HK-2 (cell line): ENCODE measurements around the gene PCP4.

Experiments used
- DNase-seq: peaks from one replicate; pipeline ENCODE4 v3.0.0-alpha.2; 2018; ENCODE audit not compliant: unreplicated experiment

Gene PCP4

GRCh38 chr21:39867198-39867650 is at the start of gene PCP4:
PCP4 (plus strand) TSS chr21:39867438; CDS start chr21:39867502, 64 bp downstream.
- peak; percentile 55 for DNase-seq

GRCh38 chr21:39818557-39818956 is 48.7 kb upstream of the PCP4 start:
- no peak for DNase-seq

GRCh38 chr21:39822042-39822441 is 45.2 kb upstream of the PCP4 start:
- no peak for DNase-seq

GRCh38 chr21:39825250-39825649 is 42.0 kb upstream of the PCP4 start:
- DNase-seq: no peak

- no peak for DNase-seq
Measured at GRCh38 chr21:39834543-39834942, 32.7 kb upstream of the PCP4 start.

- DNase-seq: peak; percentile 9
Measured at GRCh38 chr21:39837861-39838359, 29.3 kb upstream of the PCP4 start.

GRCh38 chr21:39840373-39841097 is 26.7 kb upstream of the PCP4 start:
- no peak for DNase-seq

- DNase-seq: no peak
Measured at GRCh38 chr21:39842741-39843459, 24.3 kb upstream of the PCP4 start.

GRCh38 chr21:39843483-39843882 is 23.8 kb upstream of the PCP4 start:
- DNase-seq: no peak

- DNase-seq: no peak
Measured at GRCh38 chr21:39843916-39844315, 23.3 kb upstream of the PCP4 start.

- no peak for DNase-seq
Measured at GRCh38 chr21:39845571-39846130, 21.6 kb upstream of the PCP4 start.

- no peak for DNase-seq
Measured at GRCh38 chr21:39847877-39848276, 19.4 kb upstream of the PCP4 start.

- DNase-seq: no peak
Measured at GRCh38 chr21:39849014-39849655, 18.1 kb upstream of the PCP4 start.

GRCh38 chr21:39850333-39850732 is 16.9 kb upstream of the PCP4 start:
- DNase-seq: no peak

GRCh38 chr21:39851002-39851618 is 16.1 kb upstream of the PCP4 start:
- DNase-seq: no peak

- DNase-seq: no peak
Measured at GRCh38 chr21:39852021-39852721, 15.1 kb upstream of the PCP4 start.

GRCh38 chr21:39852726-39853500 is 14.3 kb upstream of the PCP4 start:
- DNase-seq: no peak

- DNase-seq: no peak
Measured at GRCh38 chr21:39854572-39854971, 12.7 kb upstream of the PCP4 start.

- no peak for DNase-seq
Measured at GRCh38 chr21:39855595-39855994, 11.6 kb upstream of the PCP4 start.

- DNase-seq: no peak
Measured at GRCh38 chr21:39860600-39860999, 6.6 kb upstream of the PCP4 start.
